A549 treated with AZD9567 at 1 μM for 4 hours (cell line): ENCODE results near the gene PLXNA3. TPM values are rescaled to one million over a fixed set of nuclear protein-coding genes. Genes with fewer than 3 reads are reported as not detected.

ENCODE experiments used
- total RNA-seq: library from RNA; stranded (reverse); fragments of 200-300 nt; extraction: Qiagen RNA extraction; gene quantifications from 5 replicates; pipeline ENCODE4 v1.2.3, GENCODE V29; 2022; ENCODE audit not compliant: insufficient read depth

The PLXNA3 gene
- total RNA-seq: 14.0 to 24.4 TPM (median 20.9 TPM) in 5 replicates

DNA sequence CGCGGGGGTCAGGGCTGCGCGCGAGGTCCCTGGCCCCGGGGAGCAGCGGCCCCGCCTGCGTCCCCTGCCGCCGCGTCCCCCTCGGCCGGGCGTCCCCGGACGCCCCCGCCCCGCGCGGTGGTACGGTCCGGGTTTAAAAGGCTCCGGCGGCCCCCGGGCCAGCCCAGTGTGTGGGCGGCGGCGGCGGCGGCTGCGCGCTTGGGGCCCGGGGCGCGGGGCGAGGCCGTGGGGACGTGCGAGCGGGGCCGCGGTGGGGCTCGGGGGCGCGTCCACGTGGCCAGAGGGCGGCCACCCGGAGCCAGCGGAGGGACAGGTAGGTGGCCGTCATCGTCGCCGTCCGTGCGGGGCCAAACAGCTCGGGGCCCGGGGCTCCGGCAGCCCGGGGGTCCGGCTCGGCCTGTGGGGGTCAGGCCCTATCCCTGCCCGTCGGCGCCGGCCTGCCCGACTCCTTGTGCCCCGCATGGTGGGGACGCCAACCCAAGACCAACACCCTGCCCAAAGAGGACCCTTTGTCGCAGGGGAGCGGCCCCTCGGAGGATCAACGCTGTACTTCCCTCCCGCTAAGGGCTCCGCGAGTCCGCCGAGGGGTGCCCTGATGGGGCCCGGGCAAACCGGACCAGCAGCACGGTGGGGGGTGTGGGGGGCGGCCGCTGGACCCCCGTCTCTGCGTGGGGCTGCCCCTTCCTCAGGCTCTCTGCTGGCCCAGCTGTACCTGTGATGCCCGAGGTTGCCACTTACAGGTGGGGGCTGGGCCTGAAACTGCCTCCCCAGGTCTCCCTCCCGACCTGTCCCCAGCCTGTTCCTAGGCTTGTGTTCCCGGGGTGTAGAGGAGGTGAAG lies at the start of gene PLXNA3:
PLXNA3 (plus strand) TSS at position 166 of the 838 bp plus-strand sequence. CDS start 1,903 bp downstream, outside the sequence.

DNA sequence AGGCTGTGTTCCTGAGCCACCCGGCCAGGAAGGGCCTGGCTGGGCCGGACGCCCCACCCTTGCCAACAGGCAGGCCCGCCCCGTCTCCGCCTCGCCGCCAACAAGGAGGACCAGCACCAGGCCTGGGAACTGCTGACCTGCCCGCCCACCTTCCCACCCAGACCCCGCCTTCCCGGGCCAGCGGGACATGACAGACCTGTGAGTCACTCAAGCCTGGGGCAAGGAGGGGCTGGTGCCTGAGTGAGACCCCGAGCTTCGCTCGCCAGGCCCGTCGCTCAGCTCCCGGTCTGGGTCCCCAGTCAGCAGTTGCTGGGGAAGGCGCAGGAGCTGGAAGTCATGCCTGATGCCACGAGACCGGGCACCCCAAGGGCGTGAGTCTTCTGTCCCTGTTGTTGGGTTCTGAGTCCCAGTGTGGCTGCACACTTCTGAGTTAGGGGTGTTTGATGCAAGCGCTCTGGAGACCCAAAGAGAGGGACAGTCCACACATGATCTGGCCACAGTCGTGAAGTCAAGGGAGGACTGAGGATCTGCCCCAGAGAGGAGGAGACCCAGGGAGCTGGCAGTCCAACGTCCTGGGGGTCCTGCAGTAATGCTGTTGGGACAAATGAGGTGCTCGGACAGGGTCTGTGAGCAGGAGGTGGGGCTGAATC lies 48.7 kb upstream of the PLXNA3 start, which contains the start of gene DNASE1L1:
DNASE1L1 (minus strand) TSS at position 33 of the 650 bp plus-strand sequence. CDS start 3,686 bp downstream, outside the sequence.

DNA sequence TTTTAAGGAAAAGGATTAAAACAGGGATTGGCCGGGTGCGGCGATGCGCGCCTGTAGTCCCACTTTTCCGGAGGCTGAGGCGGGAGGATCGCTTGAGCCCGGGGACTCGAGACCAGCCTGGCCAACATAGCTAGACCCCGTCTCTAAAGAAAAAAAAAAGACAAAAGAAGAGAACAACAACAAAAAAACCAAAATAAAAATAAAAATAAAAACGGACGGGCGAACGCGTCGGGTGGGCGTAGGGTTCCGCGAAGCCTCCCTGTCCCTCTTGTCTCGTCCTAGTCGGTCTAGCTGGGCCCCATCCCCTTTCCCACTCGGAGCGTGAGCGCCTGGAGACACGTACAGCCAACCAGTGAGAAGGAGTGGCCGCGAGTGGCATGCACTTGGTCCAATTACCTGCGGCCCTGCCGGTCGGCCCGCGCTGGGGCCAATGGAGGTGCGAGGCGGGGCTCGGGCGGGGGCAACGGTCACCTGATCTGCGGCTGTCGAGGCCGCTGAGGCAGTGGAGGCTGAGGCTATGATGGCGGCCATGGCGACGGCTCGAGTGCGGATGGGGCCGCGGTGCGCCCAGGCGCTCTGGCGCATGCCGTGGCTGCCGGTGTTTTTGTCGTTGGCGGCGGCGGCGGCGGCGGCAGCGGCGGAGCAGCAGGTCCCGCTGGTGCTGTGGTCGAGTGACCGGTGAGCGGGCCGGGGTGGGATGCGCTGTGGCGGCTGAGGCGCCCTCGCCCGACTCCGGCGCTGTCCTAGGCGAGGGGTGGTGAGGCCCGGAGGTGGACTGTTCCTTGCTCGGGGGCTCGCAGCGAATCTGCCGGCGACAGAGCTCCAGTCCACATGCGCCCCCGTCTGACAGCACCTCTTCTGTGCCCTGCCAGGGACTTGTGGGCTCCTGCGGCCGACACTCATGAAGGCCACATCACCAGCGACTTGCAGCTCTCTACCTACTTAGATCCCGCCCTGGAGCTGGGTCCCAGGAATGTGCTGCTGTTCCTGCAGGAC lies 29.6 kb upstream of the PLXNA3 start, which contains the start of gene ATP6AP1:
ATP6AP1 (plus strand) TSS at position 502 of the 996 bp plus-strand sequence; CDS start at position 518, 16 bp downstream.

DNA sequence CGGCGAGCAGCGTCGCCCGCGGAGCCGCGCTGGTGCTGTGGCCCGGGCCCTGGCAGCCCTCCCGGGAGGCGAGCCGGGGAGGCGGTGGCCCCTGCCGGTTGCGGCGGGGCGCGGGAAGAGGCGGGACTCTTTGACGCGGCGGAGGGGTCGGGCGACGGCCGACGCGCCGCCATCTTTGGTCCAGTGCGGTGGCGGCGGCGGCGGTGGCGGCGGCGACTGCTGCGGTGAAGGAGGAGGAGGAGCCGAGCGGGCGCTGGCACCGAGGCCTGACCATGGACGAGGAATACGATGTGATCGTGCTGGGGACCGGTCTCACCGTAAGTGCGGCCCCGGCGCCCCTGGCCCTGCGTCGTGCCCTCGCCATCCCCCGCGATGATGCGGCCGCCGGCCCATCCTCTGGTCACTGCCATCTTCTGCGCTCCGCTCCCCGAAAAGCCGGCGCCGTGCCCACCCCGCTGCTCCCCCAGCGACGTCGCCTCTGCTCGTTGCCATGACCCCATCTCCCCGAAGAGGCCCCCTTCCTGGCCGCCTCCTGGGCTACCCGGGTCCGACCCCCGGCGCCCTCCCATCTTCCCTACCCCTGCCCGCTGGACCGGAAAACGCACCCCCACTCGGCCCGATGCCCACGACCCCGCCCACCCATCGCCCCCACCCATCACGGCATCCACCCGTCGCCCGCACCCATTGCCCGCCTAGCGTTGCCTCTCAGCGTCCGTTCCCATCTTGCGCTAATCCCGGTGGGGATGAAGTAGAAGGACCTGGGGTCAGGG lies 20.9 kb upstream of the PLXNA3 start, which contains the start of gene GDI1:
GDI1 (plus strand) TSS at position 172 of the 770 bp plus-strand sequence; CDS start at position 273, 101 bp downstream.

DNA sequence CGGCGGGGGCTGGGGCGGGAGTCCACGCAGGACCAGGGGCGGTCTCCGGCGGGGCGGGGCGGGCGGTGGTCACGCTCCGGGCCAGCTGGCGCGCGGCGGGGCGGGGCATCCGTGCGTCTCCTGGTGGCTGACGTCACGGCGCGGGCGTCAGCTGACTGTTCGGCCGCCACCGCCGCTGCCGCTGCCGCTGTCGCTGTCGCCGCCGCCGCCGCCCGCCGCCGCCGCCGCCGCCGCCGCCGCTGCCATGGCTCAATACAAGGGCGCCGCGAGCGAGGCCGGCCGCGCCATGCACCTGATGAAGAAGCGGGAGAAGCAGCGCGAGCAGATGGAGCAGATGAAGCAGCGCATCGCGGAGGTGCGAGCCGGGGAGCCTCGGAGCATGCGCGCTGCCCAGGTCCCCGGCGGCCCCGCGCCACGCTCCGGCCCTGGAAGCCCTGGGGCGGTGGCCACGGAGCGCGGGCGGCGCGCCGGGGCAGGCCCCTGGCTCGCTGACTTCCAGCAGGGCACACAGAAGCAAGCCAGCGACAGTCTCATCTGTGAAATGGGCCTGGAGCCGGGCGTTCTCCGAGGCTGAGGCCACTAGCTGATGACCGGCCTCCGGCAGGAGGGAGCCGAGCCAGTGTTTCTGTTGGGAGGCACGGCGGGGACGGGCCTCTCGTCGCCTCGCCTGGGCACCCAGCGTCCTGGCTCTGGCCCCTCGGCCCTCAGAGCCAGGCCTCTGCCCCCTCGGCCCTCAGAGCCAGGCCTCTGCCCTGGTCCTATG lies 13.9 kb upstream of the PLXNA3 start, which contains the start of gene FAM50A:
FAM50A (plus strand) TSS at position 150 of the 763 bp plus-strand sequence; CDS start at position 245, 95 bp downstream.

DNA sequence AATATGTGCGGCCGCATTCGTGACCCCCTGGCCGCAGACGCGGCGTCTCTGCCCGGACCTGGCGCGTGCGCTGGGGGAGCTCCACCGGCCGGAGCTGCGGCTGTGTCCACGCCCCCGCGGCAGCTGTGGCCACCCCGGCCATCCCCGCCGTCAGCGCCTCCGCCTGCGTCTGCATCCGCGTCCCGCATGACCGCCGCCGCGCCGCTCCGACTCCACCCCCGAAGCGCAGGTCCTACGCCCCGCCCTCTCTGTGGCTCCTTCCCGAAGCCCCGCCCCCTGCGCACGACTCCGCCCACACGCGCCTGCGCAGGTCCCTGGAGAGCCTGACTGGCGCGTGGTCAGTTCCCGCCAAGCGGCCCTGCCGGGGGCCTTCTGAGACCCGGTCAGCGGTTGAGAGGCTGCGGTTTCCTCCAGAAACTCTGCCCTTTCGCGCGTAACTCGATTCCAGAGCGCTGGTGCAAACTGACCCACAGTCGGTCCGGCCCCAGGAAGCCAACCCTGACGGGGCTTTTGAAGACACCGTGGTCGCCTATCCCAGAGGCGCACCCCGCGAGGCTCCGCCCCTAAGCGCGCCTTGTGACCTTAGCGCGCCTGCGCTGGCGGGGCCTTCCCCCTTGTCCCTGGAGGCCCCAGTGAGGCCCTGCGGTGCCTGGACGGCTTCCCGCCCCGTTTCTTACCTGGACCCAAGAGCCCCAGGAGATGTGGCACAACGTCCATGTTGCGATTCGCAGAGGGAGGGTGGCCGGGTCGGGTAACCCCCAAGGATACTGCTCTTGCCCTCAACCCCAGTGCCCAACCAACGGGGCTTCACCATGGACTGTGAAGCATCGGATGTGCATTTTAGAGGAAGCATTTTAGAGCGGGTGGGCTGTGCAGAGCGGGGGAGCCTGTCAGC lies 20.9 kb downstream of the PLXNA3 start, which contains the start of gene LAGE3:
LAGE3 (minus strand) TSS at position 554 of the 895 bp plus-strand sequence; CDS start at position 188, 366 bp downstream.

DNA sequence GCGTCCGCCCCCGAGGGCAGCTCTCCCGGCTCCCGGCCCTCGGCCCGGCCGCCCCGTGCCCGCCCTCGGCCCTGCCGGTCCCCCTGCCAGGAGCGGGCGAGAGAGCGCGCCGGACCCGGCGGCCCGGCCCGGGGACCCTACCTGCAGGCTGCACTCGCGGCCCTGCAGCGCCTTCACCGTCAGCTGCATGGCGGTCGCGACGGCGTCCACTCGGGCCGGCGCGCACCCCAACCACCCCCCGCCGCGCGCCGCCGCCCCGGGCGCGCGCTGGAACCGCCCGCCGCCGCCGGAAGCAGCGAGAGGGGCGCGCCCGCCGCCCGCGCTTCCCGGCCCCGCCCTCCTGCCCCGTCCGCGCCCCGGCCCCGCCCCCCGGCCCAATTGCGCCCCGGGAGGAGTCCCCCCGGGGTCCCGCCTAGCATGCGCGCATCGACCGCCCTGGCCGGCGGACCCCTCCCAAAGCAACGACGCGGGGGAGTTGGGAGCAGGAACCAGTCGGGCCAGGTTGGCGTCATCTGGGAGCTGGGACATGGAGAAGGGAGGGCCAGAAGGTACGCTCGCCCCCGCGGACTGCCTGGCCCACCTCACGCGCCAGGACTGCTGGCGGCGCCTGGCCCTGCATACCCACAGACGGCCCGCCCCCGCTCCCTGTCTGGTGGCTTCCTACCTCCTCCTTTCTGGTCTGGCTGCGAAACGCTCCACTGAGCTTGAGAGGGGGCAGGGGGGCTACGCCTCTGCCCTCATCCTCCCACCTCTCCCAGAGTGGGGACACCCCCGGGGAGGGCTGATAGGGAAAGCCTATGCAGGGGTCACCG lies 28.5 kb downstream of the PLXNA3 start, which contains the start of gene UBL4A:
UBL4A (minus strand) TSS at position 220 of the 812 bp plus-strand sequence; CDS start at position 189, 31 bp downstream.

DNA sequence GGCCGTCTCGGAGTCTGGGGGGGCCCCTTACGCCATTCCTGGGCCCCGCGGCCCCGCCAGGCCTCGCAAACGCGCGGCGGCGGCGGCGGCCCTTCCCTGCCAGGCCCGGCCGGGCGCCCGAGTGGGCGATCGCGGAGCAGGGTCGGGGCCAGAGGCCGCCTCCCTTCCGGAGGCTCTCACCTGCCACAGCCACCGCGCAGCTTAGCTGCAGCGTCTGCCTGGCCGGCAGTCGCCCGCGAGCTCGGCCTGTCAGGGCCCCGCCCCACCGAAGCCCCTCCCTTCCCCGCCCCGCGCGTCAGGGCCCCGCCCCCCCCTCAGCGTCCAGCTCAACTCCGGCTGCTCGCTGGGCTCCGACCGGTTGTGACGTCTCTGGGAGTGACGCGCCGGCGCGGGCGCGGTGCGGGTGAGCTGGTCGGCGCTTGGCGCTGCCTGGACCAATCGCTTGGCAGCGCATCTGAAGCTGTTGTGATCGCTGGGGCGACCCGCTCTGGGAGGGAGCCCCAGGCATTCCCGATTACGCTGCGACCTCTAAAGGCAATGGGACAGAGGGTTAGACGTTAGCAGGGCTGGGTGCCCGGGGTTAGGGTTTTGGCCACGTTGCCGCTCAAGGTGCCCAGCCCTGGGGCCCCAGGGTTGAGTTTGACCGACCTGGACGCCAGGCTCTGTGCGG lies 32.5 kb downstream of the PLXNA3 start, which contains the start of gene SLC10A3:
SLC10A3 (minus strand) TSS at position 216 of the 670 bp plus-strand sequence. CDS start 1,689 bp downstream, outside the sequence.

DNA sequence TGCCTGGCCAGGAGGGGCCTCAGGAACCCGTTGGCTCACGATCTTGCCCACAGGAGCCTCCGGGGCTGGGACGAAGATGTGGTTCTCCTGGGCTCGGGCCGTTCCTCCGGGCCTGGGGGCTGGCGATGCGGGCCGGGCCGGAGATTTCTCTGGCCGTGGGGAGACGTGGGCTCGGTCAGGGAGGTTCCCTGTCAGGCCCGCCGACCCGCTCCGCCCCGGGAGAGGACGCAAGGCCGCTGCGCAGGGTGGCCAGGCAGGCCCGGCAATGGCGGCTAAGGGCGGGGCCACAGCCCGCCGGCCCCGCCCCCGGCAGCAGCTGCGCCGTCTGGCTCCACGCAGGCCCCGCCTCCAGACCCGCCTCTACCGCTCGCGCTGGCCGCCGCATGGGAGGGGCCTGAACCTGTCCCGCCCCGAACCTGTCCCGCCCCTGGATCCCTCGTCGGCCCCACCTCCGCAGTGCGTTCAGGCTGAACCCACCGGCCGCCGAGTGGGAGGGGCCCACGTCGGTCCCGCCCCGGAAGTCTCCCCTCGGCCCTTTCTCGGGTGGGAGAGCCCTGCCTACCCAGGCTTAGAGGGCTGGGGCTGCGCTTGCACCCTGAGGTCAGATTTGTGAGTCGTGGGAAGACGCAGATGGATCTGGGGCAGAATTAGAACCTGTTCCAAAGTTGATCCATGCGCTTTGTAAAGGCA lies 58.0 kb downstream of the PLXNA3 start, which contains the start of gene FAM3A:
FAM3A (minus strand) TSS at position 267 of the 690 bp plus-strand sequence. CDS start 460 bp downstream, outside the sequence.

Other genes starting within 250 kb of the PLXNA3 start
- gene OPN1MW2, start 238.5 kb upstream of the PLXNA3 start, total RNA-seq: not detected in 5 replicates
- not detected in 5 replicates for gene OPN1MW3, start 200.7 kb upstream of the PLXNA3 start, total RNA-seq
- not detected in 5 replicates for gene TEX28, start 163.2 kb upstream of the PLXNA3 start, total RNA-seq
- gene TKTL1, start 162.5 kb upstream of the PLXNA3 start, total RNA-seq: 0.03 to 0.06 TPM in 2 of 5 replicates, not detected in the others
- gene FLNA, start 83.6 kb upstream of the PLXNA3 start, total RNA-seq: 1,398 to 1,786 TPM (median 1,537 TPM) in 5 replicates
- gene EMD, start 79.0 kb upstream of the PLXNA3 start, total RNA-seq: 139 to 167 TPM (median 160 TPM) in 5 replicates
- gene RPL10, start 59.9 kb upstream of the PLXNA3 start, total RNA-seq: 5,537 to 5,934 TPM (median 5,663 TPM) in 5 replicates
- 28.0 to 33.0 TPM (median 30.2 TPM) in 5 replicates for gene DNASE1L1, start 49.0 kb upstream of the PLXNA3 start, total RNA-seq
- 20.0 to 39.1 TPM (median 37.4 TPM) in 5 replicates for gene TAFAZZIN, start 46.7 kb upstream of the PLXNA3 start, total RNA-seq
- 86.0 to 111 TPM (median 105 TPM) in 5 replicates for gene ATP6AP1, start 29.6 kb upstream of the PLXNA3 start, total RNA-seq
- 99.0 to 111 TPM (median 108 TPM) in 5 replicates for gene GDI1, start 21.1 kb upstream of the PLXNA3 start, total RNA-seq
- 87.7 to 122 TPM (median 113 TPM) in 5 replicates for gene FAM50A, start 14.1 kb upstream of the PLXNA3 start, total RNA-seq
- 47.4 to 71.3 TPM (median 68.7 TPM) in 5 replicates for gene LAGE3, start 21.0 kb downstream of the PLXNA3 start, total RNA-seq
- gene UBL4A, start 28.3 kb downstream of the PLXNA3 start, total RNA-seq: 62.5 to 67.8 TPM (median 64.3 TPM) in 5 replicates
- 43.3 to 46.5 TPM (median 44.4 TPM) in 5 replicates for gene SLC10A3, start 32.3 kb downstream of the PLXNA3 start, total RNA-seq
- 40.7 to 46.1 TPM (median 45.3 TPM) in 5 replicates for gene FAM3A, start 58.0 kb downstream of the PLXNA3 start, total RNA-seq
- gene G6PD, start 88.6 kb downstream of the PLXNA3 start, total RNA-seq: 1,265 to 1,646 TPM (median 1,455 TPM) in 5 replicates
- gene IKBKG, start 89.3 kb downstream of the PLXNA3 start, total RNA-seq: 33.2 to 47.2 TPM (median 44.4 TPM) in 5 replicates
- gene CTAG1A, start 126.9 kb downstream of the PLXNA3 start, total RNA-seq: 0.10 TPM in 1 of 5 replicates, not detected in the others
- gene CTAG1B, start 161.0 kb downstream of the PLXNA3 start, total RNA-seq: not detected in 5 replicates
- not detected in 5 replicates for gene CTAG2, start 195.3 kb downstream of the PLXNA3 start, total RNA-seq